Activated CD4-positive, alpha-beta T cell treated with anti-CD3 and anti-CD28 coated beads, Interleukin-2, Interleukin-6, amounts not matched to agents 100 ng/mL and 50 ng/mL, durations not matched to agents 16 hours and 8 hours (primary cell): Measurements from ENCODE around the gene CENPP.
A peak's percentile ranks its signal among the peaks of the same experiment; 100 is the strongest.

Experiments
- DNase-seq: peaks from one replicate; pipeline ENCODE4 v3.0.0-alpha.2; 2020

CENPP gene

GRCh38 chr9:92315456-92315855 is 10.3 kb upstream of the CENPP start:
- peak; percentile 21 for DNase-seq

- DNase-seq, result peak; percentile 15
Observed at GRCh38 chr9:92324431-92324830, 1.3 kb upstream of the CENPP start.

GRCh38 chr9:92324889-92325268 is 874 bp upstream of the CENPP start:
- no peak for DNase-seq

GRCh38 chr9:92325991-92326500 is 293 bp downstream of the CENPP start:
- DNase-seq, result no peak

GRCh38 chr9:92327283-92327850 is 1.6 kb downstream of the CENPP start:
- DNase-seq, result no peak

- peak; percentile 15 for DNase-seq
Observed at GRCh38 chr9:92328225-92328624, 2.5 kb downstream of the CENPP start.

GRCh38 chr9:92332577-92333281 is 7.0 kb downstream of the CENPP start:
- no peak for DNase-seq

- no peak for DNase-seq
Observed at GRCh38 chr9:92333282-92333634, 7.5 kb downstream of the CENPP start.

- no peak for DNase-seq
Observed at GRCh38 chr9:92341578-92341977, 15.8 kb downstream of the CENPP start.

- no peak for DNase-seq
Observed at GRCh38 chr9:92342825-92343488, 17.2 kb downstream of the CENPP start.

- no peak for DNase-seq
Observed at GRCh38 chr9:92345582-92345981, 19.8 kb downstream of the CENPP start.

- DNase-seq, result no peak
Observed at GRCh38 chr9:92349771-92350739, 24.3 kb downstream of the CENPP start.

GRCh38 chr9:92350740-92351133 is 25.0 kb downstream of the CENPP start:
- DNase-seq, result no peak

- DNase-seq, result no peak
Observed at GRCh38 chr9:92353051-92353450, 27.3 kb downstream of the CENPP start.

- no peak for DNase-seq
Observed at GRCh38 chr9:92359394-92359995, 33.7 kb downstream of the CENPP start.

- no peak for DNase-seq
Observed at GRCh38 chr9:92360083-92360482, 34.3 kb downstream of the CENPP start.

GRCh38 chr9:92369075-92369474 is 43.3 kb downstream of the CENPP start:
- DNase-seq, result no peak

GRCh38 chr9:92373167-92373566 is 47.4 kb downstream of the CENPP start:
- no peak for DNase-seq

GRCh38 chr9:92377876-92378275 is 52.1 kb downstream of the CENPP start:
- DNase-seq, result no peak

GRCh38 chr9:92378865-92379560 is 53.3 kb downstream of the CENPP start:
- DNase-seq, result no peak

GRCh38 chr9:92380603-92381002 is 54.9 kb downstream of the CENPP start:
- no peak for DNase-seq

GRCh38 chr9:92381775-92382174 is 56.0 kb downstream of the CENPP start:
- DNase-seq, result no peak
